Endothelial cell (in vitro differentiated cells): Measurements from ENCODE around the gene CCDC9. TPM values are rescaled to one million over a fixed set of nuclear protein-coding genes. Genes with fewer than 3 reads are reported as not detected.
"Not testable (repeated sequence)": the region's sequence is repeated elsewhere in the genome, so short reads cannot be mapped to it uniquely, and the experiment has no call there.

Experiments
- DNase-seq: peaks from one replicate; pipeline ENCODE4 v3.0.0; 2021; ENCODE audit warnings: low spot score
- H3K27ac Mint-ChIP-seq: one replicate; pipeline ENCODE4 v1.8.0; 2021; ENCODE audit warnings: mixed read lengths, inconsistent platforms; ENCODE audit not compliant: unreplicated experiment
- H3K27me3 Mint-ChIP-seq: one replicate; pipeline ENCODE4 v1.8.0; 2021; ENCODE audit warnings: mild to moderate bottlenecking, moderate library complexity, mixed read lengths, inconsistent platforms; ENCODE audit not compliant: unreplicated experiment
- H3K36me3 Mint-ChIP-seq: one replicate; pipeline ENCODE4 v1.8.0; 2021; ENCODE audit warnings: mild to moderate bottlenecking, low read depth, mixed read lengths, inconsistent platforms; ENCODE audit not compliant: unreplicated experiment
- H3K4me1 Mint-ChIP-seq: one replicate; pipeline ENCODE4 v1.8.0; 2021; ENCODE audit warnings: mild to moderate bottlenecking, mixed read lengths, inconsistent platforms; ENCODE audit not compliant: unreplicated experiment
- H3K4me3 Mint-ChIP-seq: one replicate; pipeline ENCODE4 v1.8.0; 2021; ENCODE audit warnings: mild to moderate bottlenecking, mixed read lengths, inconsistent platforms; ENCODE audit not compliant: unreplicated experiment
- H3K9me3 Mint-ChIP-seq: one replicate; pipeline ENCODE4 v1.8.0; 2021; ENCODE audit warnings: mixed read lengths, inconsistent platforms; ENCODE audit not compliant: unreplicated experiment
- total RNA-seq: library from RNA; stranded (reverse); fragmentation: NEBNext Ultra II Directional; extraction: Animal tissue kit (Norgen Biotek cat#: 25700); gene quantifications from one replicate; pipeline ENCODE4 v1.2.1, GENCODE V29; 2021; ENCODE audit not compliant: unreplicated experiment
- TF ChIP-seq, protein P1 (sequence below): fragments of 200-600 bp; sonication (generic); IDR thresholded peaks from one replicate; pipeline ENCODE4 v1.5.0; 2021; ENCODE audit warnings: antibody characterized with exemption; ENCODE audit not compliant: unreplicated experiment

CCDC9 gene
- total RNA-seq, 1 donor from 2014 or later = 28.0 TPM

DNA sequence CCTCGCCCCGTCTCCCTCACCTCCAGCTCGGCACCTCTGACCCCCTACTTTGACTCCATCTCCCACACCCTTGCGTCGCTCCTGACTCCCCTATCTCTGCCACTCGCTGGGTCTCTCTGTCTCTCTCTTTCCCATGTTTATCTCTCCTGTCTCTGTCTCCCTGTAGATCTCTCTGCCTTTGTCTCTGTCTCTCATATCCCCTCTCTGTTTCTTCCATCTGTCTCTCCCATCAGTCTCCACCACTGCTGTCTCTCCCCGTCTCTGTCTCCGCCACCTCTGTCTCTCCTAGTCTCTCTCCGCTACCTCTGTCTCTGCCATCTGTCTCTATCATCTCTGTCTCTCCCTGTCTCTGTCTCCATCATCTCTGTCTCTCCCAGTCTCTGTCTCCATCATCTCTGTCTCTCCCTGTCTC lies 13.0 kb upstream of the CCDC9 start:
- Mint-ChIP-seq H3K36me3 (peaks cover 15% of the 10 kb centered on the region), H3K27ac (peak overlapping the region; percentile 77), H3K4me3 (peak overlapping the region; percentile 79), H3K27me3 (peaks cover 11% of the 10 kb centered on the region), H3K9me3 (no peaks in the 10 kb centered on the region), H3K4me1 (peaks cover 21% of the 10 kb centered on the region)
- TF ChIP-seq, protein P1, sequence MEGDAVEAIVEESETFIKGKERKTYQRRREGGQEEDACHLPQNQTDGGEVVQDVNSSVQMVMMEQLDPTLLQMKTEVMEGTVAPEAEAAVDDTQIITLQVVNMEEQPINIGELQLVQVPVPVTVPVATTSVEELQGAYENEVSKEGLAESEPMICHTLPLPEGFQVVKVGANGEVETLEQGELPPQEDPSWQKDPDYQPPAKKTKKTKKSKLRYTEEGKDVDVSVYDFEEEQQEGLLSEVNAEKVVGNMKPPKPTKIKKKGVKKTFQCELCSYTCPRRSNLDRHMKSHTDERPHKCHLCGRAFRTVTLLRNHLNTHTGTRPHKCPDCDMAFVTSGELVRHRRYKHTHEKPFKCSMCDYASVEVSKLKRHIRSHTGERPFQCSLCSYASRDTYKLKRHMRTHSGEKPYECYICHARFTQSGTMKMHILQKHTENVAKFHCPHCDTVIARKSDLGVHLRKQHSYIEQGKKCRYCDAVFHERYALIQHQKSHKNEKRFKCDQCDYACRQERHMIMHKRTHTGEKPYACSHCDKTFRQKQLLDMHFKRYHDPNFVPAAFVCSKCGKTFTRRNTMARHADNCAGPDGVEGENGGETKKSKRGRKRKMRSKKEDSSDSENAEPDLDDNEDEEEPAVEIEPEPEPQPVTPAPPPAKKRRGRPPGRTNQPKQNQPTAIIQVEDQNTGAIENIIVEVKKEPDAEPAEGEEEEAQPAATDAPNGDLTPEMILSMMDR = no peak
- DNase-seq = no peak

DNA sequence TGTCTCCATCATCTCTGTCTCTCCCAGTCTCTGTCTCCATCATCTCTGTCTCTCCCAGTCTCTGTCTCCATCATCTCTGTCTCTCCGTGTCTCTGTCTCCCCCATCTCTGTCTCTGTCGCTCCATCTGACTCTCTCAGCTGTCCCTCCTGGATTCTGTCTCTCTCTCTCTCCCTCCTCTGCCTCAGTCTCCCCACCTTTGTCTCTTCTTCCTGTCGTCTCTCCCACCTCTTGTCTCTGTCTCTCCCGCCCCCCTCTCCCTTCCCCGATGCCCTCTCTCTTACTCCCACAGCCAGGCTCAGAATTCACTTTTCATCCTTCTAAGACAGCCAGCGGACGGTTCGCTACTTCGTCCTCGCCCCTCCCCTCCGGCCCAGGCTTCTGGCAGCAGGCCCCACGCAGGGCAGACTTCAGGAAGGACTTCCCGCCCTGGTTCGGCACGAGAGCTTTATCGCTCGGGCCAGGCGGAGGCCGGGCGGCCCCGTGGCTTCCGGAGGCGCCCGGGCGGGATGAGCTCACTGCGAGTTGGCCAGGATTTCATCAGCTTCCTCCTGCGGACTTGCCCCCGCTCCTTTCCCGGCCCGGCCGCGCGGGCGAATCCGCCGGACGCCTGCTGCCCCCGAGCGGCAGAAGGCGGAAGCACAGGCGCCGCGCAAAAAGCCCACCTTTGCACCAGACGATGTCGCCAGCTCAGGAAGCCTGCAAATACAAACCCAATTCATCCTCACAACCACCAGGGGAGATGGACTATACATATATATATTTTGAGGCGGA lies 12.4 kb upstream of the CCDC9 start:
- peaks cover 13% of the 10 kb centered on the region for H3K36me3 Mint-ChIP-seq
- peaks cover 10% of the 10 kb centered on the region for H3K27me3 Mint-ChIP-seq
- peak; percentile 99 for DNase-seq
- H3K27ac Mint-ChIP-seq = peak overlapping the region; percentile 77
- H3K4me3 Mint-ChIP-seq = peak overlapping the region; percentile 79
- H3K9me3 Mint-ChIP-seq = no peaks in the 10 kb centered on the region
- H3K4me1 Mint-ChIP-seq = peaks cover 19% of the 10 kb centered on the region
- TF ChIP-seq, protein P1 = peak; percentile 96

DNA sequence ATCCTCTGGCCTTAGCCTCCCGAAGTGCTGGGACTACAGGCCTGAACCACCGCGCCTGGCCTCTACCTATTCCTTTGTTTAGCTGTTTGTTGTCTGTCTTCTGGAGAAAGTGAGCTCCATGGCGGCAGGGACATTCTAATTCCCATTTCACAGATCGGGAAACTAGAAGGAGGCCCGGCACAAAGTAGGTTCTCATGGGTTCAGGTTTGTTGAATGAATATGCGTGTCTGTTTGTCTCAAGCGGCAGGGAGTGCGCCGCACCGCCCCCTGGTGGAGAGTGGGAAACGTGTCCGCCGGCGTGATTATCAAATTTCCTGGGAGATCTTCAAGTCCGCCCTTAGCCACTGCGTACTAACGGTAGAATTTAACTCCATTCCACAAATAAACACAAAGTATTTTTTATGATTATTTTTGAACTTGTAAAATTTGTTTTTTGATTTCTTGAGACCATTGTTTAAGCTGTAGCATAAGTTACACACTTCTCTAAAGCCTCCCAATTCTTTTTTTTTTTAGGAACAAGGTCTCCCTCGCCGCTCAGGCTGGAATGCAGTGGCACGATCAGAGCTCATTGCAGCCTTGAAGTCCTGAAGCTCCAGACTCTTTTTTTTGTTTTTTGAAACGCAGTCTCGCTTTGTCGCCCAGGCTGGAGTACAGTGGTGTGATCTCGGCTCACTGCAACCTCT lies 8.9 kb upstream of the CCDC9 start:
- peaks cover 8% of the 10 kb centered on the region for H3K27me3 Mint-ChIP-seq
- H3K36me3 Mint-ChIP-seq = peaks cover 11% of the 10 kb centered on the region
- H3K27ac Mint-ChIP-seq = no peak overlapping the region
- TF ChIP-seq, protein P1 = peak; percentile 96
- H3K9me3 Mint-ChIP-seq = no peaks in the 10 kb centered on the region
- peaks cover 19% of the 10 kb centered on the region for H3K4me1 Mint-ChIP-seq
- no peak overlapping the region for H3K4me3 Mint-ChIP-seq
- peak; percentile 78 for DNase-seq

DNA sequence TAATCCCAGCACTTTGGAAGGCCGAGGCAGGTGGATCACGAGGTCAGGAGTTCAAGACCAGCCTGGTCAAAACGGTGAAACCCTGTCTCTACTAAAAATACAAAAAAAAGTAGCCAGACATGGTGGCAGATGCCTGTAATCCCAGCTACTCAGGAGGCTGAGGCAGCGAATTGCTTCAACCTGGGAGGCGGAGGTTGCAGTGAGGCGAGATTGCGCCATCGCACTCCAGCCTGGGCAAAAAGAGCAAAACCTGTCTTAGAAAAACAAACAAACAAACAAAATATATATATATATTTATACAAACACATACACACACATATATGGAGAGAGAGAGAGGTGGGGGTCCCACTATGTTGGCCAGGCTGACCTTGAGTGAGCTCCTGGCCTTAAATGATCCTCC lies 3.3 kb upstream of the CCDC9 start:
- not testable (repeated sequence) for H3K27ac Mint-ChIP-seq, DNase-seq, H3K36me3 Mint-ChIP-seq, H3K4me3 Mint-ChIP-seq, H3K4me1 Mint-ChIP-seq, H3K9me3 Mint-ChIP-seq
- H3K27me3 Mint-ChIP-seq = peaks cover 10% of the 10 kb centered on the region

DNA sequence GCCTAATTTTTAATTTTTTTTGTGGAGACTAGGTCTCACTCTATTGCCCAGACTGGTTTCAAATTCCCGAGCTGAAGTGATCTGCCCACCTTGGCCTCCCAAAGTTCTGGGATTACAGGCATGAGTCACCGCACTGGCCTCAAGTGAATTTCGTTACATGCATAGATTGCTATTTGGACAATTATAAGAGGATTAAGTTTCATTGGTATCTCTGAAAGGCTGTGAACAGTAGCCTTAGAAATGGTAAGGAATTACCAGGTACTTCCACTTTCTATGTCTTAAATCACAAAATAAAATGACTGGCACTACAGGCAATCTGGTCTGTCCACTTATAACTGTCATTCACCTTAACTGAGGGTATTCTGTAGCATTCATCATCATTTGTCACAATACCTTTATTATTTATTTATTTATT lies 2.9 kb upstream of the CCDC9 start:
- Mint-ChIP-seq H3K27ac (no peak overlapping the region), H3K9me3 (no peaks in the 10 kb centered on the region), H3K4me3 (no peak overlapping the region), H3K27me3 (peaks cover 11% of the 10 kb centered on the region), H3K4me1 (peaks cover 11% of the 10 kb centered on the region), H3K36me3 (peaks cover 7% of the 10 kb centered on the region)
- TF ChIP-seq, protein P1 = no peak
- DNase-seq = no peak
